ENCODE data around the gene MCTP2. TPM values are rescaled to one million over a fixed set of nuclear protein-coding genes. Genes with fewer than 3 reads are reported as not detected.
"Not testable (repeated sequence)": the region's sequence is repeated elsewhere in the genome, so short reads cannot be mapped to it uniquely, and the experiment has no call there.

The MCTP2 gene
- total RNA-seq, 1 donor from 2014 or later = 2.1 TPM

- DNase-seq; ATAC-seq; intact Hi-C loops (cut with micrococcal nuclease): not testable (repeated sequence)
Observed at GRCh38 chr15:94257776-94258175, 26.4 kb downstream of the MCTP2 start.

GRCh38 chr15:94258246-94258645 is 26.9 kb downstream of the MCTP2 start:
- DNase-seq = no peak
- intact Hi-C loops (cut with micrococcal nuclease) = no loop called here

GRCh38 chr15:94259121-94259751 is 27.9 kb downstream of the MCTP2 start:
- ATAC-seq (no peak), DNase-seq (no peak)
- intact Hi-C loops (cut with micrococcal nuclease) = no loop called here

More at GRCh38 chr15:94258246-94258645, 26.9 kb downstream of the MCTP2 start:
- ATAC-seq = no peak

- intact Hi-C loops (cut with micrococcal nuclease) = no loop called here
- no peak for DNase-seq
- no peak for ATAC-seq
Observed at GRCh38 chr15:94259863-94260262, 28.5 kb downstream of the MCTP2 start.

GRCh38 chr15:94262201-94262600 is 30.8 kb downstream of the MCTP2 start:
- ATAC-seq (no peak), DNase-seq (no peak)
- intact Hi-C loops (cut with micrococcal nuclease) = no loop called here

- DNase-seq = no peak
- intact Hi-C loops (cut with micrococcal nuclease) = no loop called here
- ATAC-seq = peak; percentile 20
Observed at GRCh38 chr15:94263341-94264273, 32.2 kb downstream of the MCTP2 start.

GRCh38 chr15:94265009-94265408 is 33.6 kb downstream of the MCTP2 start:
- ATAC-seq (no peak), DNase-seq (no peak)
- intact Hi-C loops (cut with micrococcal nuclease) = no loop called here

GRCh38 chr15:94265982-94266381 is 34.6 kb downstream of the MCTP2 start:
- no peak for ATAC-seq
- intact Hi-C loops (cut with micrococcal nuclease) = no loop called here
- DNase-seq = no peak

GRCh38 chr15:94266789-94267188 is 35.4 kb downstream of the MCTP2 start:
- DNase-seq = no peak

GRCh38 chr15:94269954-94270353 is 38.6 kb downstream of the MCTP2 start:
- intact Hi-C loops (cut with micrococcal nuclease) = no loop called here
- no peak for ATAC-seq
- DNase-seq = no peak

More at GRCh38 chr15:94266789-94267188, 35.4 kb downstream of the MCTP2 start:
- intact Hi-C loops (cut with micrococcal nuclease) = no loop called here
- ATAC-seq = no peak

GRCh38 chr15:94270570-94270969 is 39.2 kb downstream of the MCTP2 start:
- DNase-seq = no peak
- intact Hi-C loops (cut with micrococcal nuclease) = no loop called here
- ATAC-seq = no peak

GRCh38 chr15:94272251-94272898 is 41.0 kb downstream of the MCTP2 start:
- DNase-seq (no peak), ATAC-seq (no peak)
- intact Hi-C loops (cut with micrococcal nuclease) = no loop called here

- ATAC-seq = no peak
- DNase-seq = no peak
- intact Hi-C loops (cut with micrococcal nuclease) = no loop called here
Observed at GRCh38 chr15:94273826-94274225, 42.5 kb downstream of the MCTP2 start.

- ATAC-seq (no peak), DNase-seq (no peak)
- intact Hi-C loops (cut with micrococcal nuclease) = no loop called here
Observed at GRCh38 chr15:94274745-94275144, 43.4 kb downstream of the MCTP2 start.

- intact Hi-C loops (cut with micrococcal nuclease) = no loop called here
- ATAC-seq = no peak
- no peak for DNase-seq
Observed at GRCh38 chr15:94277485-94277884, 46.1 kb downstream of the MCTP2 start.

GRCh38 chr15:94279736-94280135 is 48.4 kb downstream of the MCTP2 start:
- intact Hi-C loops (cut with micrococcal nuclease) = no loop called here
- no peak for ATAC-seq
- DNase-seq = no peak

GRCh38 chr15:94280301-94280700 is 48.9 kb downstream of the MCTP2 start:
- ATAC-seq (no peak), DNase-seq (no peak)
- intact Hi-C loops (cut with micrococcal nuclease) = no loop called here

GRCh38 chr15:94282269-94283250 is 51.2 kb downstream of the MCTP2 start:
- ATAC-seq (peak; percentile 31), DNase-seq (no peak)
- intact Hi-C loops (cut with micrococcal nuclease) = no loop called here

GRCh38 chr15:94286583-94286982 is 55.2 kb downstream of the MCTP2 start:
- ATAC-seq (no peak), DNase-seq (no peak)
- intact Hi-C loops (cut with micrococcal nuclease) = no loop called here
